Non-pigmented ciliary epithelial cell (primary cell): Measurements from ENCODE around the gene RABEP1.

Experiments used
- DNase-seq: peaks from one replicate; pipeline ENCODE4 v3.0.0-alpha.2; 2010; ENCODE audit warnings: low read depth

Gene RABEP1

GRCh38 chr17:5364156-5364555, 82.1 kb downstream of the RABEP1 start:
- no peak for DNase-seq

DNA sequence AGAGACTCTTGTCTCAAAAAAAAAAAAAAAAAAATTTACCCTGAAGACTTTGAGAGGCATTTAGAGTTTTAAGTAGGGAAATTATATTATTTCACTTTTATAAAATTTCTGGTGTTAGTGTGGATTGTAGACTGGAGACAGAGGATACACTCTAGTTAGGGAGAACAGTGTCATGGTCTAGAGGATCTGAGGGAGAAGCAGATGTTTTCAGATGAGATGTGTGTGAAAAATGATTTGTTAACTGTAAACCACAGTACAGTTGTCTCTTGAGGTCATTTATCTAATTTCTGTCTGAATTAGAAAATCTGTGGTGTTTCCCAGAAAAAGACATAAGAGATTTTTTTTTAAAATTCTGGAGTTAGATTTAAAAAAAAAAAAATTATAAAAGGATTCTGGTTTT, 82.6 kb downstream of the RABEP1 start:
- no peak for DNase-seq

DNA sequence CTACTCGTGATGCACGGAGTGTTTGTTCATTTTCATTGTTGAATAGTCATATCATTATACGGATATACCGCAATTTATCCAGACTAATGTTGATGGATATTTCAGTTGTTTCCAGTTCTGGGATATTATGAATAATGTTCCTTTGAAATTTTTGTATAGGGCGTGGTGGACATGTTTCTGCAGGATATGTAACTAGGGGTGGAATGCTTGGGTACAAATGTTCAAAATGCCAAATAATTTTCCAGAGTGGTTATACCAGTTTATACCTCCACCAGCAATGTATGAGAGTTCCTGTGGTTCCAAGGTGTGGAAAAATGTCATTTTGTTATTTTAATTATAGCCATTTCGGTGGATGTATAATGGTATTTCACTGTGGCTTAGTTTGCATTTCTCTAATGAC, 83.7 kb downstream of the RABEP1 start:
- no peak for DNase-seq

DNA sequence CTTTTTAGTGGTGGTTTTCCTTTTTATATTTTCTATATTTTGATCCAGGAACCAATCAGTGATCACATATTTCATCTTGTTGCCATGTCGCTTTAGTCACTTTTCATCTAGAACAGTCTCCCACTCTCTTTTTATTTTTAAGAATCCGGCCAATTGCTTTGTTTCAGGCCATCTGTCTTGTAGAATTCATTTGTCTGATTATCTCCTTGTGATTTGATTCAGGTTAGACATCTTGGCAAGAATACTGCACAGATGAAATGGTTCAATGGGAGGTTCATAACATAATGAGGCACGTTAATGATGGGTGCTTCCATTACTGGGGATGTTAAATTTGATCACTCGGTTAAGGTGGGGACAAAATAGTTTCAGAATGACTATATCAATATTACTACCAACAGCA, 88.3 kb downstream of the RABEP1 start:
- DNase-seq: no peak

DNA sequence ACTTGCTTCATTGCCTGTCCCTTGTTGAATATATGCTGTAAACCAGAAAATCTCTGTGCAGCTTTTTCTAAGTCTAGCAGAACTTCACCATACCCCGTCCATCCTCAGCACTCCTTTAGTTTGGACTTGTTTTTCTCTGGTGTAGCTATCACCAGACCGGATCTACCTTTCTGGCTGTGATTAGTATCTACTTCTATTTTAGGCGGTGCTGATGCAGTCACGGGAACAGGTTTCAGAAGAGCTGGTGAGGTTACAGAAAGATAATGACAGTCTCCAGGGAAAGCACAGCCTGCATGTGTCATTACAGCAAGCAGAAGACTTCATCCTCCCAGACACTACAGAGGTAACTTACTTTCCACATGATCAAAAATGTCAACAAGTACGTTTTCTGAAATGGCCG, 91.0 kb downstream of the RABEP1 start:
- DNase-seq: no peak

DNA sequence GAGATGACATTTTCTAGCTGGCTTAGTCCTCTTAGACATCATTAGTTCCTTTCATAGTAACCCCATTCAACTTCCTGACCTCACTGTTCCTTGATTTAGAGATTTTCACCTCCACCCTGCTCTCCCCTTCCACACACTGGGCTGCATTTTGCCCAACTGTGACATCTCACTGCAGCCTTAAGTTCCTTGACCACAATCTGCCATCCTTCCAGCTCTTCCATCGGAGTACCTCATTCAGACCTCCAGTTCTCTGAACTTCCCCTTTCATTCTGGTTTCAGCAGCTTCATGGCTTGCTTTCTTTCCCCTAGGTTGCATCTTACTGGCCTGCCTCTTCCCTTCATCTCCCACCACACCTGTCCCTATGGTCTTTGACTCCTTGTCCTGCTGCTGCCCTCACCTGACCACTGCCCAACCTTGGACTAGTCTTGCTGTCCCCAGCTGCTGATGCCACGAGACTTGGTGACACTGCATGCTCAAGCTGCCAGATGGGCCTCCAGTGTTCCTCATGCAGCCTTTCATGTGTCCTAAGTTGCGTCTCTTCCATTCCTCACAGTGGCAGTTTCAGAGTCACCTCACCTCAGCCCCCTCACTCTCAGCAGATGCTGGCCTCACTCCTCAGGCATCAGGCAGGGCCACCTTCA, 96.6 kb downstream of the RABEP1 start:
- DNase-seq: no peak

DNA sequence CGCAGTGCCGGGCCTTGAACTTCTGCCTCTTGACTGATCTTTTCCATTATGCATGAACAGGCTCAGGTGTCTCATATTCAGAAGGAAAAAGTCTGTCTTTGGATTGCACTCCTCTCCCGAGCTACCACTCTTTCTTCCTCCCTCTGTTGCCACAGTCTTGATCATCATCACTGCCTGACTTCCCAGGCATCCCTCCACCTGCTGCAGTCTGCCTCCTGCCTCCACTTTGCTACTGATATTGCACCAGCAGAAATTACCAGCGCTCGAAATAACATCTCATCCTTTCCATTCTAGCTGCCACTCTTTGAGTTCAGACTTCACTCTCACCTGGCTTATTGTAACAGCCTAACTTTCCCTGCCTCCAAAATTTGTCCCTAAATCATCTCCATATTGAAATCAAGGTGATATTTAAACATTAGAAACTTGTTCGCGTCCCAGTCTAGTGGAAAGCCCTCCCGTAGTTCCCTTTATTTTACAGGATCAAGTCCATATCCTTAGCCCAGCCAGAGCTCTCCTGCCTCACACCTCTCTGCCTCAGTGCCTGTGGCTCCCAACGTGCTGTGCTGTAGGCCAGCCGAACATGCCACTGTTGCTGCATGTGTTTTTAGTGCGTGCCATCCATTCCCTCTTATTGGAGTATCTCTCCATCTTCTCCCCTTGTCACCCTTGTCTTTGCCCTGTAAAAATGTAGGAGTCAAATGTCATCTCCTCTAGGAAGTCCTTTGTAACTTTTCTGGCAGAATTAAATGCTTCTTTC, 97.4 kb downstream of the RABEP1 start:
- no peak for DNase-seq

DNA sequence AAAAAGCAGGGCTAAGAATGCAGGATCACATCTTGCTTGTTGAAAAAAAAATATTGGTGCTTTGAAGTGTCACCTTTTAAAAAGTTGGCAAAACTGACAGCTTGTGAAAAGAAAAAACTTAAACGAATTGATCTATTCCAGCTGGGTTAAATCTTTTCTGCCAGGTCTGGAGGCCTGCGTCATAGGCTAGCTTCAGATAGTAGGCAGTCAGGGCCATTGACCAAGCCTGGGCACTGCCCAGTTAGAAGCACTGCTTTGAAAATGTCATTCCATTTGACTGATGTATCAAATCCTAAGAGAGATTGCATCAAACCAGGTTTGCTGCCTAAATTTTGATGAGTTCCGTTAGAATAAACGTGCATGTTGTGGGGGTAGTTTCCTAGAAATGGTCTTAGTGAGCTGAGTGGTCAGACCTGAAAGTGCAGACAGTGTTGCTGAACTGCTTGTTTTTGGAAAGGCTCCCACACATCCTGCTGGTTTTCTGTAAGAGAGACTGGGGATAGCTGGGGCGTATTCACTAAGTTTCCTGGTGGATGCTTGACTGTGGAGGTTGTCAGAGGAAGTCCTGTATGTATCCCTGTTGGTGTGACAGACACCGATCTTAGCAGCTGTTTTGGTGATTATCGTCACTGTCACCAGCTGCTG, 98.5 kb downstream of the RABEP1 start:
- no peak for DNase-seq

DNA sequence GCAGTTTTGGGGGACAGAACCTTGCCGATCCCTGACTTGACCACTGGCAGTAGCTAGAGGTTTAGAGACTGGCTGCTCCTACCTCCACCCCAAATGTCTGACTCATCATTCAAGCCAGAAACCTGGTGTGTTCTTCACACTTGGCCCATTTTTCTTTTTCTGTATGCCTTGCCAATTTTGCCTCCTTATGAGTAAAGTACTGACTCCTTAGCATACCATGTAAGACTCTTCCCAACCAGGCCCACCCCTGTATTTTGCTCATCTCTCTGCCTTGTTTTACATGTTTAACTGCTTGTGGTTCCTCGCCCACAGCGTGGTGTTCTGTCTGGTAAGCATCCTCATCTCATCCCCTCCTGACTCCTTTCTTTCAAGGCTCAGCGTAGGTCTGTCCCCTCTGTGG, 99.5 kb downstream of the RABEP1 start:
- no peak for DNase-seq

GRCh38 chr17:5391678-5392077, 109.6 kb downstream of the RABEP1 start:
- no peak for DNase-seq

DNA sequence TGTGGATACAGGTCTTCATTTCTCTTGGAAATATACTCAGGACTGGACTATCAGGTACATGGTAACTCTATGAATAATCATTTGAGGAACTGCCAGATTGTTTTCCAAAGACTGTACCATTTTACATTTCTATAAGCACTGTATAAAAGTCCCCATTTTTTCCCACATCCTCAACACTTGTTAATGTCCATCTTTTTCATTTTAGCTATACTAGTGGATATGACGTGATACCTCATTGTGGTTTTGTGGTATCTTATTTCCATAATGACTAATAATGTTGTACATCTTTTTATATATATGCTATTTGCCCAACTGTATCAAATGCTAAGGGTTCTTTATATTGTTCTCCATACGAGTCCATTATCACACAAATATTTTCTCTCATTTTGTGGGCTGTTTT, 114.5 kb downstream of the RABEP1 start:
- DNase-seq: no peak

DNA sequence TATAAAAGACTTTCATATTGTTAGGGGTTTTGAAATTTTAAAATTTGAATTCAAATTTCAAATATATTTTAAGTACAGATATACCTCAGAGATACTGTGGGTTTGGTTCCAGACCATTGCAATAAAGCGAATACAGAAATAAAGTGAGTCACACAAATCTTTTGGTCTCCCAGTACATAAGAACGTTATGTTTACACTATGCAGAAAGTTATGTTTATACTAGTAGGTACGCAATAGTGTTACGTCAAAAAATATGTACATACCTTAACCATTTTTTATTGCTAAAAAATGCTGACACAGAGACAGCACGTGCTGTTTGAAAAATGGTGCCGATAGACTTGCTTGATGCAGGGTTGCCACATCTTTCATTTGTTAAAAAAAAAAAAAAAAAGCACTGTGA, 117.7 kb downstream of the RABEP1 start:
- DNase-seq: no peak

DNA sequence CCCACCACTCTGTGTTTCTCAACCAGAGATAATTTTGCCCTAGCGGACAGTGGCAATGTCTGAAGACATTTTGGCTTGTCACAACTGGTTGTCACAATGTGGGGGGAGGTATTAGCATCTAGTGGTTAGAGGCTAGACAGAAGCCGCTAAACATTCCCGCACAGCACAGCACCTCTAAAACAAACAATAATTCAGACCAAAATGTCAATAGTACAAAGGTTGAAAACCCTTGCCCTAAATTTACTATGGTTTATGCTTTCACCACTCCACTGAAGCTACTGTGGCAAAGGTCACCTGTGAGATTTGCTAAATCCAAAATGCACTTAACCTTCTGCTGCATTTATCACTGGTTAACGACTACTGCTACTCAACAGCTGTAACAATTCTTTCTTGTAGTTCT, 123.3 kb downstream of the RABEP1 start:
- DNase-seq: no peak

- no peak for DNase-seq
Observed at GRCh38 chr17:5408186-5408585, 126.1 kb downstream of the RABEP1 start.

DNA sequence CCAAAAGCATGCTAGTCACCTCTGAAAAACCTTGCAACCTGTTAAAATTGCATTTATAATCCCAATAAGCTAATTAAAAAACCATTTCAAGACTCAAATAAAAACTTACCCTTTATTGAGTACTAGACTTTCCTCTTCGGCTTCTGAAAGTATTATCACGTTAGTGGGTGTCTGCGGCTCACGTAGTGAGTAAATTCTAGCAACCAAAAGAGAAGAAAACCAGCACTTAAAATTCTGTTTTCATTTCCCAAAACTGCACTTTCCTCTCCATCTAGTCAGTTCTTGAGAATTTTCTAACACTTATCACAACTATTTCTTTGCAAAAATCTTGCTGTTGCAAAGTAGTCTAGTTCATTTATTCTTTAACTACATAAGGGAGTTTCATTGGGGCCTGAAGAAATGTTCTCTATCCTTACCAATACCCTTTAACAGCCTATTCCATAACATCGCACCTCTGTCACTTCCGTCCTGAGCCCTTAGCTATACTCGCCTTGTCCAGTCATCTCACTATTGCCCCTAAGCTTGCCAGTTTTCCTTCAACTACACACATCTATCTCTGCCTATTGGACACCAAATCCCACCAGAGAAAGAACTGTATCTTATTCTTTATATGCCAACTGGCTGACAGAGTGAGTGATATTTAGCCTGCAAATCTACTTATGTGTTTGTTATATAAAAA, 128.6 kb downstream of the RABEP1 start:
- DNase-seq: no peak

GRCh38 chr17:5413682-5414081, 131.6 kb downstream of the RABEP1 start:
- no peak for DNase-seq

- no peak for DNase-seq
Observed at GRCh38 chr17:5416901-5417300, 134.8 kb downstream of the RABEP1 start.

DNA sequence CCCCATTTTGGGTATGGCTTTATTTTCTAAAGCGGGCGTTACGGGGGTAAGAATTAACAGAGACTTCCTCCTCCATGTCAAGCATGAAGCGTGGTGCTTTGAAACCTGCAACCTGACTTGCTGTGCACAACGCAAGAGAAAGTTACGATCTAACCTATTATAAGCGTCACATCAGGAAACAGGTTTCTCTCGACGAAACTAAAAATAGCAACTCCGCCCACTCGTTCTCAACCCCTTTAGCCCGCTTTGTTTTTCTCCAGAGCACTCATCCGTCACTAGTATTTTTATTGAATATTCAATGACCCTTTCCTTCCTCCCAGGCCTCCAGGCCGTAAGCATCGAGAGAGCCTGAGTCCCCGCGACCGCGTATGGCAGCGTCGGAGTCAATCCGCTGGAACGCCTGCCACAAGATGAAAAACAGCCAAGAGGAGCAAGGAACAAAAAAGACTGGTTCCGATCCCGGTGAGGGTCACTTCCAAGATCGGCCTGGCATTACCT, 136.8 kb downstream of the RABEP1 start:
- DNase-seq: no peak

DNA sequence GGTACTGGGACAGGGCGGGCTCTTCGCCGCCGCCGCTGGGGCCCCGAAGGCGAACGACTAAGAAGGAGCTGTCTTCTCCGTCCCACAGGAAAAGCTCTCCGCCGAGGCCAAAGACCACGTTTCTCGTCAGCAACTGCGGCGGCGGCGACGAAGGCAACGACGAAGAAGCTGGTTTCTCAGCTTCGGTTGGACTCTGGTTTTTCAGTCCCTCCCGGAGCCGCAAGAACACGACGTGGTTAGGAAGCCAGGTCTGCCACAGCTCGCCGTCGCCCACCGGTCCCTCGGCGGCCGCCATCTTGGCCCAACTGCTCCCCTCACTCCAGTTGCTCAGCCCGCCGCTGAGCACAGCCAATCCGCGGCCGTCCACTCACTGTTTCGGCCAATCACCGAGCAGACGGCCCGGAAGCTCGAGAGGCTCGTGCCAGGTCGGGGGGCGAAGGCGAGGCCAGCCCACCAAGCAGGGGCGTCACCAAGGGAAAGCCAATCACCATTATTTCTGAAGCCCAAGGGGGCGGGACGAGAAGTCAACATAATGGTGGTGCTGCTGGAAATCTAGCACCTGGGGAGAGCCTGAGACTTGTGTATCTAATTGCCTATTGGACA, 137.4 kb downstream of the RABEP1 start, which contains the start of gene NUP88:
NUP88 (minus strand) TSS at position 307 of the 603 bp plus-strand sequence; CDS start at position 295, 12 bp downstream.
- DNase-seq: peak; percentile 86

- no peak for DNase-seq
Observed at GRCh38 chr17:5419959-5420653, 138.0 kb downstream of the RABEP1 start, which contains the start of gene RPAIN. Gene RPAIN, plus strand, starts transcription at chr17:5420182. Its CDS starts 29 bp downstream, at chr17:5420211.

DNA sequence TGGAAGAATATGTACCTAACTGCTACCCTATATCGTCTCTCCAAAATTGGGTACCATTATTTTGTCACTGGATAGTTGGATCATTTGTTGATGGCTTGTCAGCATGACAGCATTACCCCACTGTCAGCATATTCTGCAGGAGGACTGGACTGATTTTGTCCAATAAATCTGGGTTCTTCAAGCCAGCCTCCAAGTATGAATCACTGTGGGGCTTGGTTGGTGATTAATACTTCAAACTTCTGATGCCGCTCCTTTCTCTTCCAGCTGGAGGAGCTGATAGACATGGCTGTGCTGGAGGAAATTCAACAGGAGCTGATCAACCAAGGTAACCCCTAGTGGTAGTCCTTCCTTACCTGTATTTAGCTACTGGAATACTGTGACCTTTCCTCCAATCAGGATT, 140.4 kb downstream of the RABEP1 start:
- DNase-seq: no peak
